Measurements from ENCODE around the gene OR52D1. TPM values are rescaled to one million over a fixed set of nuclear protein-coding genes. Genes with fewer than 3 reads are reported as not detected.

OR52D1 gene
- polyA plus RNA-seq (2013, experiment 1 of 2): not detected
- polyA plus RNA-seq (2013, experiment 2 of 2): not detected

GRCh38 chr11:5488385-5488784 lies at the start of gene OR52D1:
Gene OR52D1, plus strand, starts transcription at chr11:5488685. Its CDS starts 22 bp downstream, at chr11:5488707.
- Histone ChIP-seq H3K36me3 (ENCODE audit: insufficient read depth, low read length) (no peaks in the 10 kb centered on the region), H3K27ac (ENCODE audit: low read depth, low read length) (no peak within 1 kb of the TSS), H3K27me3 (ENCODE audit: insufficient read depth, low read length) (no peaks in the 10 kb centered on the region), H3K4me3 (ENCODE audit: low read length) (no peak within 1 kb of the TSS), H3K9me3 (ENCODE audit: insufficient read depth, low read depth, low read length) (no peaks in the 10 kb centered on the region), H3K4me1 (ENCODE audit: insufficient read depth, low read length) (no peaks in the 10 kb centered on the region), H3K9ac (ENCODE audit: low read depth, low read length) (no peak within 1 kb of the TSS)

GRCh38 chr11:5441414-5441813 lies 47.1 kb upstream of the OR52D1 start, which contains the start of gene OR51I1:
Gene OR51I1, minus strand, starts transcription at chr11:5441514. Its CDS starts 0 bp downstream, at chr11:5441514.
- Histone ChIP-seq H3K36me3 (ENCODE audit: insufficient read depth, low read length) (no peaks in the 10 kb centered on the region), H3K4me1 (ENCODE audit: insufficient read depth, low read length) (no peaks in the 10 kb centered on the region), H3K9ac (ENCODE audit: low read depth, low read length) (no peak within 1 kb of the TSS), H3K9me3 (ENCODE audit: insufficient read depth, low read depth, low read length) (no peaks in the 10 kb centered on the region), H3K4me3 (ENCODE audit: low read length) (no peak within 1 kb of the TSS), H3K27me3 (ENCODE audit: insufficient read depth, low read length) (no peaks in the 10 kb centered on the region), H3K27ac (ENCODE audit: low read depth, low read length) (no peak within 1 kb of the TSS)
- 59% methylated on average over 2 of the region's 2 CpGs for WGBS

GRCh38 chr11:5443835-5444393 lies 44.6 kb upstream of the OR52D1 start:
- Histone ChIP-seq H3K4me1 (ENCODE audit: insufficient read depth, low read length) (no peaks in the 10 kb centered on the region), H3K9me3 (ENCODE audit: insufficient read depth, low read depth, low read length) (no peaks in the 10 kb centered on the region), H3K36me3 (ENCODE audit: insufficient read depth, low read length) (no peaks in the 10 kb centered on the region), H3K27me3 (ENCODE audit: insufficient read depth, low read length) (no peaks in the 10 kb centered on the region), H3K27ac (ENCODE audit: low read depth, low read length) (no peak overlapping the region), H3K9ac (ENCODE audit: low read depth, low read length) (no peak overlapping the region), H3K4me3 (ENCODE audit: low read length) (no peak overlapping the region)
- WGBS: 84% methylated on average over 1 of the region's 2 CpGs

- H3K9me3 ChIP-seq (ENCODE audit: insufficient read depth, low read depth, low read length): no peaks in the 10 kb centered on the region
- no peak within 1 kb of the TSS for H3K4me3 ChIP-seq (ENCODE audit: low read length)
- no peak within 1 kb of the TSS for H3K27ac ChIP-seq (ENCODE audit: low read depth, low read length)
- no peaks in the 10 kb centered on the region for H3K27me3 ChIP-seq (ENCODE audit: insufficient read depth, low read length)
- no peak within 1 kb of the TSS for H3K9ac ChIP-seq (ENCODE audit: low read depth, low read length)
- H3K36me3 ChIP-seq (ENCODE audit: insufficient read depth, low read length): no peaks in the 10 kb centered on the region
- H3K4me1 ChIP-seq (ENCODE audit: insufficient read depth, low read length): peaks cover 7% of the 10 kb centered on the region
- WGBS: 97% methylated on average over 2 of the region's 2 CpGs
These were observed 39.5 kb upstream of the OR52D1 start, which contains the start of gene OR51I2 for GRCh38 chr11:5449023-5449422. Gene OR51I2, plus strand, starts transcription at chr11:5449323. Its CDS starts 4,166 bp downstream, at chr11:5453489.

GRCh38 chr11:5449432-5449831 lies 39.1 kb upstream of the OR52D1 start:
- no peaks in the 10 kb centered on the region for H3K36me3 ChIP-seq (ENCODE audit: insufficient read depth, low read length)
- H3K4me3 ChIP-seq (ENCODE audit: low read length): no peak overlapping the region
- H3K4me1 ChIP-seq (ENCODE audit: insufficient read depth, low read length): peaks cover 7% of the 10 kb centered on the region
- no peak overlapping the region for H3K9ac ChIP-seq (ENCODE audit: low read depth, low read length)
- H3K9me3 ChIP-seq (ENCODE audit: insufficient read depth, low read depth, low read length): no peaks in the 10 kb centered on the region
- 92% methylated on average over 3 of the region's 4 CpGs for WGBS
- H3K27me3 ChIP-seq (ENCODE audit: insufficient read depth, low read length): no peaks in the 10 kb centered on the region
- H3K27ac ChIP-seq (ENCODE audit: low read depth, low read length): no peak overlapping the region

GRCh38 chr11:5460983-5461621 lies 27.4 kb upstream of the OR52D1 start:
- no peaks in the 10 kb centered on the region for H3K4me1 ChIP-seq (ENCODE audit: insufficient read depth, low read length)
- no peaks in the 10 kb centered on the region for H3K27me3 ChIP-seq (ENCODE audit: insufficient read depth, low read length)
- no peaks in the 10 kb centered on the region for H3K9me3 ChIP-seq (ENCODE audit: insufficient read depth, low read depth, low read length)
- H3K4me3 ChIP-seq (ENCODE audit: low read length): no peak overlapping the region
- no peak overlapping the region for H3K27ac ChIP-seq (ENCODE audit: low read depth, low read length)
- H3K9ac ChIP-seq (ENCODE audit: low read depth, low read length): no peak overlapping the region
- no peaks in the 10 kb centered on the region for H3K36me3 ChIP-seq (ENCODE audit: insufficient read depth, low read length)
- WGBS: 90% methylated on average over 14 of the region's 14 CpGs

GRCh38 chr11:5467527-5467926 lies 21.0 kb upstream of the OR52D1 start:
- H3K27me3 ChIP-seq (ENCODE audit: insufficient read depth, low read length): no peaks in the 10 kb centered on the region
- 95% methylated on average over 2 of the region's 2 CpGs for WGBS
- H3K9me3 ChIP-seq (ENCODE audit: insufficient read depth, low read depth, low read length): no peaks in the 10 kb centered on the region
- no peaks in the 10 kb centered on the region for H3K4me1 ChIP-seq (ENCODE audit: insufficient read depth, low read length)
- H3K9ac ChIP-seq (ENCODE audit: low read depth, low read length): no peak overlapping the region
- H3K27ac ChIP-seq (ENCODE audit: low read depth, low read length): no peak overlapping the region
- no peaks in the 10 kb centered on the region for H3K36me3 ChIP-seq (ENCODE audit: insufficient read depth, low read length)
- no peak overlapping the region for H3K4me3 ChIP-seq (ENCODE audit: low read length)

GRCh38 chr11:5473921-5474320 lies 14.6 kb upstream of the OR52D1 start:
- Histone ChIP-seq H3K36me3 (ENCODE audit: insufficient read depth, low read length) (no peaks in the 10 kb centered on the region), H3K9me3 (ENCODE audit: insufficient read depth, low read depth, low read length) (no peaks in the 10 kb centered on the region), H3K4me1 (ENCODE audit: insufficient read depth, low read length) (no peaks in the 10 kb centered on the region), H3K4me3 (ENCODE audit: low read length) (no peak overlapping the region), H3K27ac (ENCODE audit: low read depth, low read length) (no peak overlapping the region), H3K27me3 (ENCODE audit: insufficient read depth, low read length) (no peaks in the 10 kb centered on the region), H3K9ac (ENCODE audit: low read depth, low read length) (no peak overlapping the region)

- H3K27me3 ChIP-seq (ENCODE audit: insufficient read depth, low read length): no peaks in the 10 kb centered on the region
These were observed 12.2 kb upstream of the OR52D1 start for GRCh38 chr11:5476186-5476819.

GRCh38 chr11:5486003-5486402 lies 2.5 kb upstream of the OR52D1 start:
- no peak overlapping the region for H3K4me3 ChIP-seq (ENCODE audit: low read length)
- 94% methylated on average over 3 of the region's 3 CpGs for WGBS

More at GRCh38 chr11:5476186-5476819, 12.2 kb upstream of the OR52D1 start:
- Histone ChIP-seq H3K9me3 (ENCODE audit: insufficient read depth, low read depth, low read length) (no peaks in the 10 kb centered on the region), H3K4me3 (ENCODE audit: low read length) (no peak overlapping the region), H3K4me1 (ENCODE audit: insufficient read depth, low read length) (no peaks in the 10 kb centered on the region), H3K36me3 (ENCODE audit: insufficient read depth, low read length) (no peaks in the 10 kb centered on the region), H3K27ac (ENCODE audit: low read depth, low read length) (no peak overlapping the region), H3K9ac (ENCODE audit: low read depth, low read length) (no peak overlapping the region)
- 85% methylated on average over 1 of the region's 2 CpGs for WGBS

GRCh38 chr11:5486421-5486820 lies 2.1 kb upstream of the OR52D1 start:
- Histone ChIP-seq H3K9me3 (ENCODE audit: insufficient read depth, low read depth, low read length) (no peaks in the 10 kb centered on the region), H3K27ac (ENCODE audit: low read depth, low read length) (no peak overlapping the region), H3K4me3 (ENCODE audit: low read length) (no peak overlapping the region), H3K36me3 (ENCODE audit: insufficient read depth, low read length) (no peaks in the 10 kb centered on the region), H3K4me1 (ENCODE audit: insufficient read depth, low read length) (no peaks in the 10 kb centered on the region), H3K9ac (ENCODE audit: low read depth, low read length) (no peak overlapping the region), H3K27me3 (ENCODE audit: insufficient read depth, low read length) (no peaks in the 10 kb centered on the region)
- WGBS: 80% methylated on average over 2 of the region's 3 CpGs

More at GRCh38 chr11:5486003-5486402, 2.5 kb upstream of the OR52D1 start:
- Histone ChIP-seq H3K9ac (ENCODE audit: low read depth, low read length) (no peak overlapping the region), H3K9me3 (ENCODE audit: insufficient read depth, low read depth, low read length) (no peaks in the 10 kb centered on the region), H3K4me1 (ENCODE audit: insufficient read depth, low read length) (no peaks in the 10 kb centered on the region), H3K36me3 (ENCODE audit: insufficient read depth, low read length) (no peaks in the 10 kb centered on the region), H3K27me3 (ENCODE audit: insufficient read depth, low read length) (no peaks in the 10 kb centered on the region), H3K27ac (ENCODE audit: low read depth, low read length) (no peak overlapping the region)
